ENCODE measurements around the gene ESCO1. TPM values are rescaled to one million over a fixed set of nuclear protein-coding genes. Genes with fewer than 3 reads are reported as not detected.
A peak's percentile ranks its signal among the peaks of the same experiment; 100 is the strongest.

The ESCO1 gene
- total and polyA plus RNA-seq, 12 donors: 6.7 to 34.2 (median 12.0) TPM

DNA sequence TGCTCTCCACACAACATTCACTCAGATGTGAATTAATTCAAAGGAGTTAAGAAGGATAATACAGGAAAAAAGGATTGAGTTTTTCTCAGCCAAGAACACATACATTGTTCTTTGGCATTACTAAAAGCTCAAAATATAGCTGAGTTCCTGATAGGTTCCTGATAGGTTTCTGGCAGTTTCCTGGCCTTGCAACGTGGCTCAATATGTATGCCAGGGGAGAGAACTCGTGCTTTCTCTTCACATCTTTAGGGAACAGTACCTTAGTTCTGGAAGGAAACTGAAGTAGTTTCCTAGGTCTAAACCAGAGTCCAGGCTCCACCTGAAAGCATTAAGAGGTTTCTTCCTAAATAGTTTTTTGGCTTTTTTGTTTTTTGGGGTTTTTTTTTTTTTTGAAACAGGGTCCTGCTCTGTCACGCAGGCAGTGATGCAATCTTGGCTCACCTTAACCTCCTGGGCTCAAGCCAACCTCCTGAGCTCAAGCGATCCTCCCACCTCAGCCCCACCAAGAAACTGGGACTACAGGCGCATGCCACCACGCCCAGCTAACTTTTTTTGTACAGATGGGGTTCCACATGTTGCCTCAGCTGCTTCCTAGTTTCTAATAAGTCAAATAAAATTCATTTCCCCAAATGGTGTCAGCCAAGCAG, 42.8 kb downstream of the ESCO1 start:
- Histone ChIP-seq H3K27ac (no peak overlapping the region), H3K36me3 (replicated peaks in 1 of 2) (peaks cover 0 to 9% of the 10 kb centered on the region in 2 donors), H3K4me3 (no peak overlapping the region), H3K4me1 (replicated peaks in 1 of 2) (no peaks in the 10 kb centered on the region), H3K27me3 (no peaks in the 10 kb centered on the region), H3K9me3 (replicated peaks in 1 of 3) (no peaks in the 10 kb centered on the region)
- TF ChIP-seq, protein P1, sequence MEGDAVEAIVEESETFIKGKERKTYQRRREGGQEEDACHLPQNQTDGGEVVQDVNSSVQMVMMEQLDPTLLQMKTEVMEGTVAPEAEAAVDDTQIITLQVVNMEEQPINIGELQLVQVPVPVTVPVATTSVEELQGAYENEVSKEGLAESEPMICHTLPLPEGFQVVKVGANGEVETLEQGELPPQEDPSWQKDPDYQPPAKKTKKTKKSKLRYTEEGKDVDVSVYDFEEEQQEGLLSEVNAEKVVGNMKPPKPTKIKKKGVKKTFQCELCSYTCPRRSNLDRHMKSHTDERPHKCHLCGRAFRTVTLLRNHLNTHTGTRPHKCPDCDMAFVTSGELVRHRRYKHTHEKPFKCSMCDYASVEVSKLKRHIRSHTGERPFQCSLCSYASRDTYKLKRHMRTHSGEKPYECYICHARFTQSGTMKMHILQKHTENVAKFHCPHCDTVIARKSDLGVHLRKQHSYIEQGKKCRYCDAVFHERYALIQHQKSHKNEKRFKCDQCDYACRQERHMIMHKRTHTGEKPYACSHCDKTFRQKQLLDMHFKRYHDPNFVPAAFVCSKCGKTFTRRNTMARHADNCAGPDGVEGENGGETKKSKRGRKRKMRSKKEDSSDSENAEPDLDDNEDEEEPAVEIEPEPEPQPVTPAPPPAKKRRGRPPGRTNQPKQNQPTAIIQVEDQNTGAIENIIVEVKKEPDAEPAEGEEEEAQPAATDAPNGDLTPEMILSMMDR (IDR thresholded peaks at IDR 0.05): no peak
- 78 to 84% (median 81%) methylated on average over 6 of the region's 6 CpGs for WGBS, 4 donors
- intact Hi-C loops (cut with DNase I): no loop called here
- no peak for DNase-seq

DNA sequence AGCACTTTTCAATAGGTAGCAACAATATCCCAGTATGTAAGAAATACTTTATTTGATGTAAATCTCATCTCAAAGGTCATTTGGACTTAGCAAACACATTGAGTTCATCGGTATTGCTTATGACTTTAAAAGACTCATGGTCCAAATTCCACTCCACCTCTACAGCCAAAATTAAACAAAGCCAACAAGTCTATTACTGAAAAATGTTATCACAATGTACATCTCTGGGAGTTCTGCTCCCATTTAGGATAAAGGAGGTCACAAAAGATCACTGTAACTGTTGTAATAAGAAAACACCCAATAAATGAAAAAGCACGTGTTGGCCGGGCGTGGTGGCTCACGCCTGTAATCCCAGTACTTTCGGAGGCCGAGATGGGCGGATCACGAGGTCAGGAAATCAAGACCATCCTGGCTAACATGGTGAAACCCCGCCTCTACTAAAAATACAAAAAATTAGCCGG, 50.0 kb downstream of the ESCO1 start:
- Histone ChIP-seq H3K9me3 (replicated peaks in 1 of 3) (no peaks in the 10 kb centered on the region), H3K4me3 (no peak overlapping the region), H3K36me3 (replicated peaks in 1 of 2) (no peaks in the 10 kb centered on the region), H3K27me3 (no peaks in the 10 kb centered on the region), H3K27ac (no peak overlapping the region), H3K4me1 (replicated peaks in 1 of 2) (no peaks in the 10 kb centered on the region)
- DNase-seq: no peak
- intact Hi-C loops (cut with DNase I): no loop called here
- TF ChIP-seq, protein P1 (IDR thresholded peaks at IDR 0.05): no peak
- TF ChIP-seq POLR2A (IDR thresholded peaks at IDR 0.05): no peak
- 95 to 99% (median 96%) methylated on average over 11 of the region's 11 CpGs for WGBS, 4 donors

DNA sequence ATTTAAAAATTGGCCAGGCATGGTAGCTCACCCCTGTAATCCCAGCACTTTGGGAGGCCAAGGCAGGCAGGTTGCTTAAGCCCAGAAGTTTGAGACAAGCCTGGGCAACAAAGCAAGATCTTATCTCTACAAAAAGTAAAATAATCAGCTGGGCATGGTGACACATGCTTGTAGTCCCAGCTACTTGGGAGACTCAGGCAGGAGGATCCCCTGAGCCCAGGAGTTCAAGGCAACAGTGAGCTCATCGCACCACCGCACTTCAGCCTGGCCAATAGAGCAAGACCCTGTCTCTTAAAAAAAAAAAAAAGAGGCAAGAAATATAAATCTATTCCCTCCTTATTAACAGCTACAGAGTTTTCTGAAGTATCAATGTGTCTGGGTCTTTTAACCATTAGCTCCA, 51.9 kb downstream of the ESCO1 start:
- Histone ChIP-seq H3K27me3 (no peaks in the 10 kb centered on the region), H3K4me3 (no peak overlapping the region), H3K9me3 (replicated peaks in 1 of 3) (no peaks in the 10 kb centered on the region), H3K4me1 (replicated peaks in 1 of 2) (no peaks in the 10 kb centered on the region), H3K27ac (no peak overlapping the region), H3K36me3 (replicated peaks in 1 of 2) (no peaks in the 10 kb centered on the region)
- intact Hi-C loops (cut with DNase I): no loop called here
- peak in 4 of 7 donors; percentile 28 to 53 (median 50) for DNase-seq
- 67 to 75% (median 72%) methylated on average over 2 of the region's 2 CpGs for WGBS, 4 donors
- no peak for TF ChIP-seq POLR2A (IDR thresholded peaks at IDR 0.05)
- TF ChIP-seq, protein P1 (IDR thresholded peaks at IDR 0.05): no peak

DNA sequence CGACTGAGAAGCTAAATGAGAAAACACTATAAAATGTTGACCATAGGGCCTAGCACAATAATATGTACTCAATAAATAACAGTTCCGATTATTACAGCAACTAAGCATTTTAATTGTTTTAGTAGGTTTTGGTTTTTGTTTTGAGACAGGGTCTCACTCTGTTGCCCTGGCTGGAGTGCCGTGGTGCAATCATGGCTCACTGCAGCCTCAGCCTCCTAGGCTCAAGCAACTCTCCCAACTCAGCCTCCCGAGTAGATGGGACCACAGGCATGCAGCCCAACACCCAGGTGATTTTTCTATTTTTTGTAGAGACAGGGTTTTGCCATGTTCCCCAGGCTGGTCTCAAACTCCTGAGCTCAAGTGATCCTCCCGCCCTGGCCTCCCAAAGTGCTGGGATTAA, 54.1 kb downstream of the ESCO1 start:
- 93 to 98% (median 94%) methylated on average over 5 of the region's 5 CpGs for WGBS, 4 donors
- H3K4me3 ChIP-seq: no peak overlapping the region
- no peaks in the 10 kb centered on the region for H3K9me3 ChIP-seq (replicated peaks in 1 of 3)
- H3K4me1 ChIP-seq (replicated peaks in 1 of 2): no peaks in the 10 kb centered on the region
- no peak for TF ChIP-seq POLR2A (IDR thresholded peaks at IDR 0.05)
- TF ChIP-seq, protein P1 (IDR thresholded peaks at IDR 0.05): no peak
- H3K36me3 ChIP-seq (replicated peaks in 1 of 2): no peaks in the 10 kb centered on the region
- H3K27me3 ChIP-seq: no peaks in the 10 kb centered on the region
- intact Hi-C loops (cut with DNase I): no loop called here
- H3K27ac ChIP-seq: no peak overlapping the region
- DNase-seq: no peak

Data from adrenal gland (tissue), 12 donors.